Skeletal muscle tissue (tissue), 4 donors: ENCODE measurements around the gene HSD17B14. TPM values are rescaled to one million over a fixed set of nuclear protein-coding genes. Genes with fewer than 3 reads are reported as not detected.
"Not testable (repeated sequence)": the region's sequence is repeated elsewhere in the genome, so short reads cannot be mapped to it uniquely, and the experiment has no call there.

Experiments
- H3K27ac ChIP-seq: one replicate; pipeline ENCODE4 v1.7.0; 2013; ENCODE audit warnings: mild to moderate bottlenecking, low read depth, low read length, inconsistent platforms
- H3K27me3 ChIP-seq, 3 donors: one replicate each; pipeline ENCODE4 v1.7.0; 2013; ENCODE audit warnings: low read length in 3 of 3; ENCODE audit not compliant: control insufficient read depth in 3 of 3, insufficient read depth in 3 of 3
- H3K36me3 ChIP-seq, 3 donors: one replicate each; pipeline ENCODE4 v1.7.0; 2013; ENCODE audit warnings: low read length in 3 of 3; ENCODE audit not compliant: control insufficient read depth in 3 of 3, insufficient read depth in 3 of 3
- H3K4me1 ChIP-seq, 3 donors: one replicate each; pipeline ENCODE4 v1.7.0; 2013; ENCODE audit warnings: low read length in 3 of 3, mild to moderate bottlenecking in 3 of 3; ENCODE audit not compliant: control insufficient read depth in 3 of 3, insufficient read depth in 3 of 3
- H3K4me3 ChIP-seq, 3 donors: one replicate each; pipeline ENCODE4 v1.7.0; 2013; ENCODE audit warnings: low read length in 3 of 3
- H3K9ac ChIP-seq, 3 donors: one replicate each; pipeline ENCODE4 v1.7.0; 2013; ENCODE audit warnings: low read length in 3 of 3, mild to moderate bottlenecking in 3 of 3, moderate library complexity in 2 of 3, low read depth in 1 of 3
- H3K9me3 ChIP-seq, 3 donors: one replicate each; pipeline ENCODE4 v1.7.0; 2013; ENCODE audit warnings: low read length in 3 of 3; ENCODE audit not compliant: control insufficient read depth in 3 of 3
- total RNA-seq: library from RNA; depleted of rRNA; stranded (reverse); fragments of >200 nt; gene quantifications from one replicate; pipeline ENCODE4 v1.2.3, GENCODE V29; 2014
- donor health status: Osteomylitis.

The HSD17B14 gene
- 0.52 TPM for total RNA-seq

DNA sequence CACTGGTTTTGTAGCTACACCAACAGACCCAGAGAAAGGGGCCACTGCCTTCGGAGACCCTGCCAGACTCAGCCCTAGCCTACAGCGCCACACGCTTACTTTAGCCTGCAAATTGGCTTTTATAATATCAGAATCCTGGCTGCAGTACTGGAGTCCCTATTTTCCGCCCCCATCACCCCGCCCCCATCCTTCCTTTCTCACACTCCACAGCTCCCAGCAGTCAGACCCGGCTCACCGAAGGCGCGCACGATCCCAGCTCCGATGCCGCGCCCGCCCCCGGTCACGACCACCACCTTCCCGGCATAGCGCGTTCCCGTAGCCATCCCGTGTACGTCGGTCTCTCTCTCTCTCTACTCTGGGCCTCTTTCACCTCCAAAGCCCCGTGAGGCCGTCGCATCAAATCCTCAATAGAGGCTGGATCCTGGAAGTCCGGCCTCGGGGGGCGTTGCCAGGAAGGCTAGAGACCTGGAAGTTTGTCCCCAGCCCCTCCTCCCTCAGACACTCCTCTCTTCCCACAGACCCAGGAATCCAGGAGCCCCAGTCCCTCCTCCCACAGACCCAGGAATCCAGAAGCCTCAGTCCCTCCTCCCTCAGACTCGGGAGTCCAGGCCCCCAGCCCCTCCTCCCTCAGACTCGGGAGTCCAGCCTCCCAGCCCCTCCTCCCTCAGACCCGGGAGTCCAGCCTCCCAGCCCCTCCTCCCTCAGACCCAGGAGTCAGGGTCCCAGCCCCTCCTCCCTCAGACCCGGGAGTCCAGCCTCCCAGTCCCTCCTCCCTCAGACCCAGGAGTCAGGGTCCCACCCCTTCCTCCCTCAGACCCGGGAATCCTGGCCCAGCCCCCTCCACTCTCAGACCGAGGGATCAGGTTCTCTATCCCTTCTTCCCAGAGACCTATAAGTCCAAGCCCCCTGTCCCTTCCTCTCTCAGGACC lies at the start of gene HSD17B14:
Gene HSD17B14, minus strand, starts transcription at position 403 of the 929 bp plus-strand sequence. Its CDS starts 80 bp downstream, at position 323.
- Histone ChIP-seq H3K36me3 (peaks cover 0 to 2% (median 0%) of the 10 kb centered on the region in 3 donors), H3K27ac (peak within 1 kb of the TSS; percentile 64), H3K4me3 (peak within 1 kb of the TSS; percentile 58 to 69 (median 65)), H3K9me3 (no peaks in the 10 kb centered on the region), H3K9ac (peak within 1 kb of the TSS; percentile 54 to 81 (median 77)), H3K4me1 (peaks cover 5 to 14% (median 13%) of the 10 kb centered on the region in 3 donors), H3K27me3 (no peaks in the 10 kb centered on the region)

DNA sequence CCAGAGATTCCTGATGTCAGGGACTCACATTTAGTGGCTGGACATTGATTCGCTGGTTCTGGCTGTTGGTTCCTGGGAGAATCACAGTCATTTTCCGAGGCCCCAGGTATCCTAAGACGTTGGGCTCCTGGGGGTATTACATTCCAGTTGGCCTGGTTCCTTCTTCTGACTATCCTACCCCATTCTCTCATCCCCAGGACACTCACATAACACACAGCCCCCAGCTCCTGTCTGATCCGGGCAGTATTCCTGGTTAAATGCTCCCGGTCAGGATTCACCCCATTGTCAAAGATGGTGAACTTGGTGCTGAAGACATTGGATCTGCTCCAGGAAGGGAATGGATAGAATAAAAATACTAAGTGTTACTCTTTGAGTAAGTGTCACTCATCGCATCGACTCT lies 47.4 kb upstream of the HSD17B14 start:
- Histone ChIP-seq H3K27ac (no peak overlapping the region), H3K9me3 (no peaks in the 10 kb centered on the region), H3K4me3 (no peak overlapping the region), H3K27me3 (no peaks in the 10 kb centered on the region), H3K4me1 (peaks cover 0 to 1% (median 0%) of the 10 kb centered on the region in 3 donors), H3K36me3 (peaks cover 0 to 2% (median 0%) of the 10 kb centered on the region in 3 donors), H3K9ac (no peak overlapping the region)

DNA sequence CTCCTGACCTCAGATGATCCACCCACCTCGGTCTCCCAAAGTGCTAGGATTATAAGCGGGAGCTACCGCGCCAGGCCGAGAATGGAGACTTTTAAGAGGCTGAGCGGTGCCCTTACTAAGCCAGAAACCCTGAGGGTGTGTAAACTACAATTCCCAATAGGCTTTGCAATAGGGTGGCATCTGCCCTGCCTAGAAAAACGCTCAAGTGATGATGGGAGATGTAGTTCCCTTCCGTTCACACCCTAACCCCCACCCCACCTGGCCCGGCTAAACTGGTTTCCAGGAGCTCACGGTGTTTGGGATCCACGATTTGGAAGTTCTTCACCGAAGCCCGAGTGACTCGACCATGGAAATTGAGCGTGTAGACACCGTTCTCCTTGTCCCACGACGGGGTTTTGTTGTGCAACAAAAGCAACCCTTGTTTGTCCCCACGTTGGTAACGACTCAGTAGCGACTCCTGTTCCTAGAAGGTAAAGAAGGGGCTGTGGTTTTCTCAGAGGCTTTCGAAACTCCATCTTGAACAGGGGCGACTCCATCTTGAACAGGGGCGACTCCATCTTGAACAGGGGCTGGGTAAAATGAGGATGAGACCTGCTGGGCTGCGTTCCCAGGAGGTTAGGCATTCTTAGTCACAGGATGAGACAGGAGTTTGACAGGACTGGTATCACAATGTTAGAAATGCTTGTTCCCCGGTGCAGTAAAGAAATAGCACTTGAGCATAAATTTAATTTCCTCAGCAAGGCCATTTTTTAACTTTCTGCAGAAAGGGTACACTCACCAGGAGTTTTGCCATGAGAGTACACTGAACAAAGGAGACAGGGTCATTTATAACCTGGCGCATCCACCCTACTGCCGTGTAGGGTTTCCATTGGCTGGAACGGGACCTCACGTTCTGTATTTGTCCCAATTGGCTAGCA lies 45.7 kb upstream of the HSD17B14 start:
- H3K4me3 ChIP-seq: no peak overlapping the region
- H3K36me3 ChIP-seq: peaks cover 2 to 7% (median 6%) of the 10 kb centered on the region in 3 donors
- H3K9ac ChIP-seq: no peak overlapping the region
- no peaks in the 10 kb centered on the region for H3K27me3 ChIP-seq
- H3K4me1 ChIP-seq: peaks cover 3 to 12% (median 8%) of the 10 kb centered on the region in 3 donors
- H3K9me3 ChIP-seq: no peaks in the 10 kb centered on the region
- no peak overlapping the region for H3K27ac ChIP-seq

DNA sequence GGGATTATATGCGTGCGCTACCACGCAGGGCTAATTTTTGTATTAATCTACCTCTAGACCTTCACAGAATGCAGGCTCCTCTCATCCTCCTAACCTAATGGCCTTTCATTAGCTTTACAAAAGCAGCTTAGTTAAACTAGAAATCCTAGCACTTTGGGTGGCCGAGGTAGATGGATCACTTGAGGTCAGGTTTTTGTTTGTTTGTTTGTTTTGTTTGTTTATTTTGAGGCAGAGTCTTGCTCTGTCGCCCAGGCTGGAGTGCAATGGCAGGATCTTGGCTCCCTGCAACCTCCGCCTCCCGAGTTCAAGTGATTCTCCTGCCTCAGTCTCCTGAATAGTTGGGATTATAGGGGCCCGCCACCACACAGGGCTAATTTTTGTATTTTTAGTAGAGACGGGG lies 43.4 kb upstream of the HSD17B14 start:
- peaks cover 20 to 25% (median 23%) of the 10 kb centered on the region in 3 donors for H3K4me1 ChIP-seq
- not testable (repeated sequence) for H3K9ac ChIP-seq, H3K27me3 ChIP-seq, H3K27ac ChIP-seq, H3K4me3 ChIP-seq, H3K9me3 ChIP-seq
- peaks cover 10 to 20% (median 20%) of the 10 kb centered on the region in 3 donors for H3K36me3 ChIP-seq

DNA sequence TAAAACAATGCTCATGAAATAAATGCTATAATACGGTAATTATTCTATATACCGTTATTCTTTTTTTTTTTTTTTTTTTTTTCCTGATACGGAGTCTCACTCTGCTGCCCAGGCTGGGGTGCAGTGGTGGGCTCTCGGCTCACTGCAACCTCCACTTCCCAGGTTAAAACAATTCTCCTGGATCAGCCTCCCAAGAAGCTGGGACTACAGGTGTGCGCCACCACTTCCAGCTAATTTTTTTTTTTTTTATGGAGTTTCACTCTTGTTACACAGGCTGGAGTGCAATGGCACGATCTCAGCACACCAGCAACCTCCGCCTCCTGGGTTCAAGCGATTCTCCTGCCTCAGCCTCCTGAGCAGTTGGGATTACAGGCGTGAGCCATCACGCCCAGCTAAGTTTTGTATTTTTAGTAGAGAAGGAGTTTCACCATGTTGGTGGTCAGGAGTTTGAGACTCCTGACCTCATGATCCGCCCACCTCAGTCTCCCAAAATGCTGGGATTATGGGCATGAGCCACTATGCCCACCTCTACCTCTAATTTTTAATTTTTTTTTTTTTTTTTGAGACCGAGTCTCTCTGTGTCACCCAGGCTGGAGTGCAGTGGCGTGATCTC lies 42.8 kb upstream of the HSD17B14 start:
- no peak overlapping the region for H3K4me3 ChIP-seq
- H3K9ac ChIP-seq: no peak overlapping the region
- no peaks in the 10 kb centered on the region for H3K27me3 ChIP-seq
- no peaks in the 10 kb centered on the region for H3K9me3 ChIP-seq
- peaks cover 16 to 26% (median 25%) of the 10 kb centered on the region in 3 donors for H3K36me3 ChIP-seq
- H3K4me1 ChIP-seq: peaks cover 25 to 30% (median 28%) of the 10 kb centered on the region in 3 donors
- peak overlapping the region; percentile 51 for H3K27ac ChIP-seq

DNA sequence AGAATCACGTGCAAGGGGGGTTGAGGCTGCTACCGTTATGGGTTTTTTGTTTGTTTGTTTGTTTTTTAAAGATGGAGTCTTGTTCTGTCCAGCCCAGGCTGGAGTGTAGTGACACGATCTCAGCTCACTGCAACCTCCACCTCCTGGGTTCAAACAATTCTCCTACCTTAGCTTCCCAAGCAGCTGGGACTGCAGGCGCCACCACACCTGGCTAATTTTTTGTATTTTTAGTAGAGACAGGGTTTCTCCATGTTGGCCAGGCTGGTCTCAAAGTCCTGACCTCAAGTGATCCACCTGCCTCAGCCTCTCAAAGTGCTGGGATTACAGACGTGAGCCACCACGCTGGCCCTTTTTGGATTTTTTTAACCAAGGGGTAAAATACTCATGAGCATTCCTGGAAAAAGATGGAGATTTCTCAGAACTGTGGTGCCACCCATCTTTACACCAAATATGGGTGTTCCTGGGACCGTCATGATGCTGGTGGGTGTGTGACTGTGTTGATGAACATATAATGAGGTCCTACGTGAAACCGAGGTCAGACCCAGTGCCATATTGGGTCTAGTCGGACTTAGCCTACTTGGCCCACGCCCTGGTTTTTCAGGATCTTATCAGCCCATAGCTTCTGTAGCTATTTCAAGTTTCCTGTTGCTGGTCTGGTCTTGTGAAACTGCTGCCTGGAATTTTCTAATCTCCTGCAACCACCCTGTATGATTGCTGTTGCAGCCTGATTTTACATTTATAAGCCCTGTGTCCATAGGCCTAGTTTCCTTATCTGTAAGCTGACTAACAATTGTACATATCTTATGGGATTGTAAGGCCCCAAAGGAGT lies 42.1 kb upstream of the HSD17B14 start:
- Histone ChIP-seq H3K27ac (peak overlapping the region; percentile 51), H3K9ac (peak overlapping the region in 1 of 3 donors; percentile 16), H3K9me3 (no peaks in the 10 kb centered on the region), H3K36me3 (peaks cover 23 to 33% (median 33%) of the 10 kb centered on the region in 3 donors), H3K4me1 (peaks cover 33 to 37% (median 35%) of the 10 kb centered on the region in 3 donors), H3K27me3 (no peaks in the 10 kb centered on the region), H3K4me3 (no peak overlapping the region)

DNA sequence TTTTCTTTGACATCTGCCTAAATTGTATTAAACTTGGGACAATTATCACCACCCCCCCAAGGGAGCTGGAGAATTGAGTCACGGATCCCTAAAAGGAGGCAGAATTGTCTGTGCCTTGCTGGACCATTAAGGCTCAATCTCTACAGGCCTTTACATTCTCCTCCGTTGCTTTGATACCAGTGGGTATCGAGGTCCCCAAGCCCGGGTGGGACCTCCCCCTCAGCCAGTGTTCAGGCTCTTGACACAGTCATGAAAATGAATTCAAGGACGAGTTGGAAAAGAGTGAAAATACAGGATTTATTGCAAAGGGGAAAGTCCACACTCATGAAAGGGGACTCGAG lies 41.5 kb upstream of the HSD17B14 start:
- Histone ChIP-seq H3K9me3 (no peaks in the 10 kb centered on the region), H3K36me3 (peaks cover 26 to 37% (median 35%) of the 10 kb centered on the region in 3 donors), H3K4me1 (peaks cover 36 to 40% (median 39%) of the 10 kb centered on the region in 3 donors), H3K27me3 (no peaks in the 10 kb centered on the region), H3K9ac (no peak overlapping the region), H3K4me3 (no peak overlapping the region), H3K27ac (peak overlapping the region; percentile 51)

DNA sequence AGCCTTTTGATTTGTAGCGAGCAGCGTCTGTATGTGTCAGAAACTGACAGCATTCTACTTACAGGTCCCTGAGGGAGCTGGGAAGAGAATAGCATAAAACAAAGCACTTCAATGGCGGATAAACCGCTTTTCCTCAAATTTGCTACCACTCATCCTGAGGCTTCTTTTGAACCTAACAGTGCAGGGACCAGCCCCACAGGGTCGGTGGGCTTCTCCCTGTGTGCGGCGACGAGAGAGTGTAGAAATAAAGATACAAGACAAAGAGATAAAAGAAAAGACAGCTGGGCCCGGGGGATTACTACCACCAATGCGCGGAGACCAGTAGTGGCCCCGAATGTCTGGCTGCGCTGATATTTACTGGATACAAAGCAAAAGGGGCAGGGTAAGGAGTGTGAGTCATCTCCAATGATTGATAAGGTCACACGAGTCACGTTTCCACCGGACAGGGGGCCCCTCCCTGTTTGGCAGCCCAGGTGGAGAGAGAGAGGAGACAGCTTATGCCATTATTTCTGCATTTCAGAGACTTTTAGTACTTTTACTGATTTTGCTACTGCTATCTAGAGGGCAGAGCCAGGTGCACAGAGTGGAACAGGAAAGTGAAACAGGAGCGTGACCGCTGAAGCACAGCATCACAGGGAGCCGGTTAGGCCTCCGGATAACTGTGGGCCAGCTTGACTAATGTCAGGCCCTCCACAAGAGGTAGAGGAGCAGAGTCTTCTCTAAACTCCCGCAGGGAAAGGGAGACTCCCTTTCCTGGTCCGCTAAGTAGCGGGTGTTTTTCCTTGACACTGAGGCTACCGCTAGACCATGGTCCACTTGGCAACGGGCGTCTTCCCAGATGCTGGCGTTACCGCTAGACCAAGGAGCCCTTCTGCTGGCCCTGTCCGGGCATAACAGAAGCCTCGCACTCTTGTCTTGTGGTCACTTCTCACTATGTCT lies 40.0 kb upstream of the HSD17B14 start:
- H3K27me3 ChIP-seq, H3K9me3 ChIP-seq: not testable (repeated sequence)
- H3K36me3 ChIP-seq: peaks cover 26 to 41% (median 39%) of the 10 kb centered on the region in 3 donors
- H3K4me1 ChIP-seq: peaks cover 36 to 43% (median 42%) of the 10 kb centered on the region in 3 donors
- peak overlapping the region; percentile 100 for H3K27ac ChIP-seq
- H3K4me3 ChIP-seq: peak overlapping the region; percentile 94 to 100 (median 97)
- peak overlapping the region; percentile 100 for H3K9ac ChIP-seq
